A549 (cell line): ENCODE results near the gene ADORA3.

ENCODE experiments used
- CTCF ChIP-seq: fragments of >200 bp; sonication (Bioruptor Twin); formaldehyde crosslinking; IDR thresholded peaks from 3 replicates; pipeline ENCODE4 v1.5.1; 2016
- EP300 ChIP-seq, 2 experiments: fragments of >200 bp; sonication (Bioruptor Twin); formaldehyde crosslinking; IDR thresholded peaks; 2 replicates in 1 of 2; 3 replicates in 1 of 2; pipeline ENCODE4 v1.6.1; 2016 to 2017
- HOXA7 ChIP-seq: fragments of 250-450 bp; sonication (Bioruptor Pico); IDR thresholded peaks from 2 replicates; pipeline ENCODE4 v1.5.0; 2020; ENCODE audit warnings: mild to moderate bottlenecking, moderate library complexity
- MAX ChIP-seq: IDR thresholded peaks from 2 replicates; pipeline ENCODE4 v1.6.1; 2012
- MAZ ChIP-seq: fragments of 150-350 bp; IDR thresholded peaks from 2 replicates; pipeline ENCODE4 v1.6.1; 2014; ENCODE audit warnings: antibody characterized with exemption, low read depth, low read length, borderline replicate concordance
- MYC ChIP-seq: IDR thresholded peaks from 2 replicates; pipeline ENCODE4 v1.6.1; 2012; ENCODE audit warnings: mild to moderate bottlenecking, inconsistent platforms, low read length, improper control_type of control experiment, borderline replicate concordance
- POLR2A ChIP-seq: IDR thresholded peaks from 2 replicates; pipeline ENCODE4 v1.6.1; 2012; ENCODE audit warnings: mild to moderate bottlenecking, low read length
- RCOR1 ChIP-seq: fragments of 150-350 bp; IDR thresholded peaks from 2 replicates; pipeline ENCODE4 v1.6.1; 2014; ENCODE audit warnings: antibody characterized with exemption, low read length, low read depth
- RFX5 ChIP-seq: fragments of 450-650 bp; IDR thresholded peaks from 2 replicates; pipeline ENCODE4 v1.7.1; 2014; ENCODE audit warnings: antibody characterized with exemption, mild to moderate bottlenecking, moderate library complexity
- SMC3 ChIP-seq: fragments of >200 bp; sonication (Bioruptor Twin); formaldehyde crosslinking; IDR thresholded peaks from 3 replicates; pipeline ENCODE4 v1.6.1; 2018; ENCODE audit warnings: inconsistent platforms
- ZNF302 ChIP-seq: fragments of 250-450 bp; sonication (Bioruptor Pico); IDR thresholded peaks from 2 replicates; pipeline ENCODE4 v1.9.0; 2021; ENCODE audit warnings: inconsistent platforms, mild to moderate bottlenecking, moderate library complexity
- TF ChIP-seq, protein P1 (sequence below): IDR thresholded peaks from 2 replicates; pipeline ENCODE4 v1.6.1; 2012; ENCODE audit warnings: low read depth, borderline replicate concordance

GRCh38 chr1:111455642-111456031, 47.8 kb downstream of the ADORA3 start:
- TF ChIP-seq HOXA7 (CRISPR knock-in tag) (no peak), RCOR1 (no peak), MAZ (no peak), MYC (no peak), POLR2A (no peak), SMC3 (no peak), CTCF (no peak), MAX (no peak), RFX5 (no peak), EP300 (IDR thresholded peaks at IDR 0.05) (no peak), ZNF302 (CRISPR knock-in tag) (no peak)
- TF ChIP-seq, protein P1, sequence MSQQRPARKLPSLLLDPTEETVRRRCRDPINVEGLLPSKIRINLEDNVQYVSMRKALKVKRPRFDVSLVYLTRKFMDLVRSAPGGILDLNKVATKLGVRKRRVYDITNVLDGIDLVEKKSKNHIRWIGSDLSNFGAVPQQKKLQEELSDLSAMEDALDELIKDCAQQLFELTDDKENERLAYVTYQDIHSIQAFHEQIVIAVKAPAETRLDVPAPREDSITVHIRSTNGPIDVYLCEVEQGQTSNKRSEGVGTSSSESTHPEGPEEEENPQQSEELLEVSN: no peak
